HEK293 (cell line): ENCODE measurements around the gene SNTB2.

Experiments used
- CTCF ChIA-PET: fragments of 350-600 bp; formaldehyde crosslinking; extraction: SDS; loops from one replicate; lab custom pipeline; 2021; ENCODE audit warnings: antibody characterized with exemption; lab: Yijun Ruan, JAX
- POLR2A ChIA-PET: fragments of 300-600 bp; formaldehyde crosslinking; extraction: SDS; loops from one replicate; lab custom pipeline; 2020; ENCODE audit warnings: antibody characterized with exemption, inconsistent platforms; lab: Yijun Ruan, JAX
- H3K27ac ChIP-seq: fragments of 200-500 bp; sonication (Bioruptor generic); 2 replicates; pipeline ENCODE4 v1.5.1; 2014; ENCODE audit warnings: low read depth, low read length, control low read depth, inconsistent platforms; ENCODE audit errors: extremely low read depth
- H3K36me3 ChIP-seq, 2 experiments: fragments of 200-500 bp in 1 of 2; sonication (Bioruptor generic) in 1 of 2; 1 replicate in 1 of 2; 2 replicates in 1 of 2; pipeline ENCODE4 v1.5.1; 2014 to 2017; ENCODE audit warnings: inconsistent platforms in 2 of 2, low read length in 2 of 2; ENCODE audit not compliant: control insufficient read depth in 2 of 2, insufficient read depth in 1 of 2
- H3K4me1 ChIP-seq: fragments of 200-500 bp; sonication (Bioruptor generic); 2 replicates; pipeline ENCODE4 v1.5.1; 2014; ENCODE audit warnings: mild to moderate bottlenecking, low read length, inconsistent platforms; ENCODE audit not compliant: control insufficient read depth, insufficient read depth
- H3K4me3 ChIP-seq: 2 replicates; pipeline ENCODE4 v1.5.1; 2011; ENCODE audit warnings: low read depth, mild to moderate bottlenecking, control low read depth, low read length, moderate library complexity
- H3K9me3 ChIP-seq: fragments of 200-500 bp; sonication (Bioruptor generic); 2 replicates; pipeline ENCODE4 v1.5.1; 2014; ENCODE audit warnings: low read depth, low read length, inconsistent platforms; ENCODE audit not compliant: control insufficient read depth, insufficient read depth
- ATF2 ChIP-seq: fragments of 450-650 bp; formaldehyde crosslinking; IDR thresholded peaks from 2 replicates; pipeline ENCODE4 v1.5.1; 2016; ENCODE audit warnings: missing biosample characterization, missing genetic modification characterization, low read depth
- GLI4 ChIP-seq: fragments of 450-650 bp; formaldehyde crosslinking; IDR thresholded peaks from 2 replicates; pipeline ENCODE4 v1.5.1; 2016; ENCODE audit warnings: missing biosample characterization, missing genetic modification characterization
- INSM2 ChIP-seq: fragments of 450-650 bp; formaldehyde crosslinking; IDR thresholded peaks from 2 replicates; pipeline ENCODE4 v1.5.1; 2016; ENCODE audit warnings: missing biosample characterization, missing genetic modification characterization
- KLF17 ChIP-seq: fragments of 450-650 bp; formaldehyde crosslinking; IDR thresholded peaks from 2 replicates; pipeline ENCODE4 v1.5.1; 2016; ENCODE audit warnings: missing biosample characterization, missing genetic modification characterization
- KLF9 ChIP-seq: fragments of 450-650 bp; formaldehyde crosslinking; IDR thresholded peaks from 2 replicates; pipeline ENCODE4 v1.5.1; 2016; ENCODE audit warnings: missing biosample characterization, missing genetic modification characterization, low read depth
- MYNN ChIP-seq: fragments of 450-650 bp; formaldehyde crosslinking; IDR thresholded peaks from 2 replicates; pipeline ENCODE4 v1.5.1; 2016; ENCODE audit warnings: missing biosample characterization, missing genetic modification characterization, borderline replicate concordance
- REST ChIP-seq: fragments of 450-650 bp; formaldehyde crosslinking; IDR thresholded peaks from 2 replicates; pipeline ENCODE4 v1.5.1; 2016; ENCODE audit warnings: missing biosample characterization, missing genetic modification characterization
- WT1 ChIP-seq: fragments of 450-650 bp; formaldehyde crosslinking; IDR thresholded peaks from 2 replicates; pipeline ENCODE4 v1.5.1; 2016; ENCODE audit warnings: missing biosample characterization, missing genetic modification characterization
- ZBTB1 ChIP-seq: fragments of 450-650 bp; formaldehyde crosslinking; IDR thresholded peaks from 2 replicates; pipeline ENCODE4 v1.5.1; 2016; ENCODE audit warnings: missing biosample characterization, missing genetic modification characterization
- ZBTB7A ChIP-seq: fragments of 450-650 bp; formaldehyde crosslinking; IDR thresholded peaks from 2 replicates; pipeline ENCODE4 v1.5.1; 2016; ENCODE audit warnings: low read depth, missing biosample characterization, missing genetic modification characterization
- ZFP41 ChIP-seq: fragments of 450-650 bp; formaldehyde crosslinking; IDR thresholded peaks from 2 replicates; pipeline ENCODE4 v1.5.1; 2016; ENCODE audit warnings: missing biosample characterization, missing genetic modification characterization, borderline replicate concordance
- ZNF114 ChIP-seq: fragments of 450-650 bp; formaldehyde crosslinking; IDR thresholded peaks from 2 replicates; pipeline ENCODE4 v1.5.0; 2017; ENCODE audit warnings: missing biosample characterization, missing genetic modification characterization
- ZNF155 ChIP-seq: fragments of 450-650 bp; formaldehyde crosslinking; IDR thresholded peaks from 2 replicates; pipeline ENCODE4 v1.5.1; 2016; ENCODE audit warnings: missing biosample characterization, missing genetic modification characterization
- ZNF184 ChIP-seq: fragments of 450-650 bp; IDR thresholded peaks from 2 replicates; pipeline ENCODE4 v1.5.1; 2018; ENCODE audit warnings: missing biosample characterization, mild to moderate bottlenecking, missing genetic modification characterization
- ZNF302 ChIP-seq: fragments of 450-650 bp; formaldehyde crosslinking; IDR thresholded peaks from 2 replicates; pipeline ENCODE4 v1.5.1; 2016; ENCODE audit warnings: missing biosample characterization, missing genetic modification characterization, low read depth
- ZNF423 ChIP-seq: fragments of 450-650 bp; formaldehyde crosslinking; IDR thresholded peaks from 2 replicates; pipeline ENCODE4 v1.5.1; 2016; ENCODE audit warnings: missing biosample characterization, missing genetic modification characterization
- ZNF514 ChIP-seq: fragments of 450-650 bp; formaldehyde crosslinking; IDR thresholded peaks from 2 replicates; pipeline ENCODE4 v1.5.1; 2016; ENCODE audit warnings: missing biosample characterization, missing genetic modification characterization
- ZNF548 ChIP-seq: fragments of 450-650 bp; formaldehyde crosslinking; IDR thresholded peaks from 2 replicates; pipeline ENCODE4 v1.5.1; 2016; ENCODE audit warnings: missing biosample characterization, missing genetic modification characterization
- ZNF660 ChIP-seq: fragments of 450-650 bp; IDR thresholded peaks from 2 replicates; pipeline ENCODE4 v1.5.1; 2018; ENCODE audit warnings: missing biosample characterization, mild to moderate bottlenecking, missing genetic modification characterization
- ZNF837 ChIP-seq: fragments of 450-650 bp; formaldehyde crosslinking; IDR thresholded peaks from 2 replicates; pipeline ENCODE4 v1.5.1; 2016; ENCODE audit warnings: missing biosample characterization, missing genetic modification characterization

The SNTB2 gene

GRCh38 chr16:69219279-69219678 lies 32.3 kb downstream of the SNTB2 start (continued):
- no peak for TF ChIP-seq ZNF423 (tag by site-specific recombination)
- TF ChIP-seq ZNF548 (tag by site-specific recombination), result no peak
- no peak for TF ChIP-seq ZFP41 (tag by site-specific recombination)
- no peak for TF ChIP-seq ZBTB7A (tag by site-specific recombination)
- TF ChIP-seq GLI4 (tag by site-specific recombination), result no peak
- no peak for TF ChIP-seq ZBTB1
- TF ChIP-seq KLF17 (tag by site-specific recombination), result no peak
- TF ChIP-seq KLF9, result no peak

- POLR2A ChIA-PET, result no interaction called here
- H3K4me1 ChIP-seq, result peaks cover under 1% of the 10 kb centered on the region; the same call in 1 of the 2 replicates
- no peak for TF ChIP-seq ZNF514
- no peak for TF ChIP-seq MYNN (tag by site-specific recombination)
- TF ChIP-seq ZNF184 (tag by site-specific recombination), result no peak
- TF ChIP-seq ATF2 (tag by site-specific recombination), result no peak
- no peak for TF ChIP-seq ZNF155
- TF ChIP-seq ZNF114, result no peak
- TF ChIP-seq ZNF660, result no peak
- no peak for TF ChIP-seq ZNF837
- TF ChIP-seq INSM2 (tag by site-specific recombination), result no peak
- no peak for TF ChIP-seq REST (tag by site-specific recombination)
- no peak for TF ChIP-seq WT1 (tag by site-specific recombination)
- TF ChIP-seq ZNF302 (tag by site-specific recombination), result no peak
Measured at GRCh38 chr16:69223882-69224281, 36.9 kb downstream of the SNTB2 start.

More at GRCh38 chr16:69223882-69224281, 36.9 kb downstream of the SNTB2 start:
- H3K9me3 ChIP-seq, result no peaks in the 10 kb centered on the region
- H3K36me3 ChIP-seq, result no peaks in the 10 kb centered on the region; a peak in 1 of 3 replicates
- CTCF ChIA-PET, result interaction anchor here (1.2 kb wide), 1 partner anchor 8 kb away, joined by 4 read pairs; no protein-coding TSS in a partner anchor
- H3K27ac ChIP-seq, result no peak overlapping the region
- no peak overlapping the region for H3K4me3 ChIP-seq
